Measurements from ENCODE around the gene GNAL.

GRCh38 chr18:11657554-11657953 lies 31.5 kb upstream of the GNAL start:
- TF ChIP-seq, protein P1, sequence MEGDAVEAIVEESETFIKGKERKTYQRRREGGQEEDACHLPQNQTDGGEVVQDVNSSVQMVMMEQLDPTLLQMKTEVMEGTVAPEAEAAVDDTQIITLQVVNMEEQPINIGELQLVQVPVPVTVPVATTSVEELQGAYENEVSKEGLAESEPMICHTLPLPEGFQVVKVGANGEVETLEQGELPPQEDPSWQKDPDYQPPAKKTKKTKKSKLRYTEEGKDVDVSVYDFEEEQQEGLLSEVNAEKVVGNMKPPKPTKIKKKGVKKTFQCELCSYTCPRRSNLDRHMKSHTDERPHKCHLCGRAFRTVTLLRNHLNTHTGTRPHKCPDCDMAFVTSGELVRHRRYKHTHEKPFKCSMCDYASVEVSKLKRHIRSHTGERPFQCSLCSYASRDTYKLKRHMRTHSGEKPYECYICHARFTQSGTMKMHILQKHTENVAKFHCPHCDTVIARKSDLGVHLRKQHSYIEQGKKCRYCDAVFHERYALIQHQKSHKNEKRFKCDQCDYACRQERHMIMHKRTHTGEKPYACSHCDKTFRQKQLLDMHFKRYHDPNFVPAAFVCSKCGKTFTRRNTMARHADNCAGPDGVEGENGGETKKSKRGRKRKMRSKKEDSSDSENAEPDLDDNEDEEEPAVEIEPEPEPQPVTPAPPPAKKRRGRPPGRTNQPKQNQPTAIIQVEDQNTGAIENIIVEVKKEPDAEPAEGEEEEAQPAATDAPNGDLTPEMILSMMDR (IDR thresholded peaks at IDR 0.05): no peak
- TF ChIP-seq EZH2 (IDR thresholded peaks at IDR 0.05): no peak

Data from neural progenitor cell (in vitro differentiated cells).